H1 (cell line): ENCODE measurements around the gene MCM7. TPM values are rescaled to one million over a fixed set of nuclear protein-coding genes. Genes with fewer than 3 reads are reported as not detected.
A peak's percentile ranks its signal among the peaks of the same experiment; 100 is the strongest.

ENCODE experiments used
- CTCF ChIA-PET: fragments of 300-600 bp; sonication (Branson Sonifier 250); formaldehyde crosslinking; loops from one replicate; lab custom pipeline; 2021; ENCODE audit not compliant: partially characterized antibody; lab: Charles Lee
- POLR2A ChIA-PET: fragments of 300-600 bp; sonication (Branson Sonifier 250); formaldehyde crosslinking; loops from one replicate; lab custom pipeline; 2021; ENCODE audit warnings: inconsistent platforms; ENCODE audit not compliant: partially characterized antibody; lab: Charles Lee
- DNase-seq, 2 experiments: peaks; one replicate each; pipeline versions ENCODE4 v3.0.0 to v3.0.0-alpha.2; 2010 to 2022; ENCODE audit warnings: low spot score in 2 of 2, low read depth in 1 of 2, mixed read lengths in 1 of 2
- FAIRE-seq: peaks from 2 replicates; lab custom pipeline; 2011; peaks lifted over from hg19 to GRCh38; lab: Jason Lieb, UNC
- H2AFZ ChIP-seq: 2 replicates; pipeline ENCODE4 v1.8.1; 2012; ENCODE audit warnings: low read length, inconsistent platforms
- H2AK5ac ChIP-seq: 2 replicates; pipeline ENCODE4 v1.6.1; 2013; ENCODE audit warnings: low read depth, low read length
- H2BK120ac ChIP-seq: replicated peaks from 2 replicates; pipeline ENCODE3; 2013; ENCODE audit warnings: low read depth, low read length, inconsistent platforms
- H2BK12ac ChIP-seq: 2 replicates; pipeline ENCODE4 v1.6.1; 2013; ENCODE audit warnings: low read depth, low read length
- H2BK15ac ChIP-seq: 2 replicates; pipeline ENCODE4 v1.6.1; 2013; ENCODE audit warnings: low read length
- H2BK20ac ChIP-seq: 2 replicates; pipeline ENCODE4 v1.6.1; 2013; ENCODE audit warnings: low read length
- H2BK5ac ChIP-seq: 2 replicates; pipeline ENCODE4 v1.6.1; 2013; ENCODE audit warnings: low read depth, low read length
- H3K14ac ChIP-seq: 2 replicates; pipeline ENCODE4 v1.6.1; 2013; ENCODE audit warnings: inconsistent platforms; ENCODE audit not compliant: insufficient read length
- H3K18ac ChIP-seq: 2 replicates; pipeline ENCODE4 v1.6.1; 2013; ENCODE audit warnings: low read length; ENCODE audit errors: extremely low read depth
- H3K23ac ChIP-seq: 2 replicates; pipeline ENCODE4 v1.6.1; 2013; ENCODE audit warnings: inconsistent platforms; ENCODE audit not compliant: insufficient read length
- H3K23me2 ChIP-seq: 2 replicates; pipeline ENCODE4 v1.6.1; 2013; ENCODE audit warnings: low read depth, low read length
- H3K27ac ChIP-seq: 2 replicates; pipeline ENCODE4 v1.6.1; 2011; ENCODE audit warnings: low read depth, low read length, inconsistent platforms
- H3K27me3 ChIP-seq, 4 experiments: replicated peaks in 1 of 4; 1 replicate in 1 of 4; 2 replicates in 3 of 4; pipeline versions ENCODE4 v1.6.1 to v1.8.1; 2011 to 2013; ENCODE audit warnings: low read length in 3 of 4, mild to moderate bottlenecking in 3 of 4, inconsistent platforms in 2 of 4, mixed read lengths in 2 of 4, moderate library complexity in 1 of 4; ENCODE audit not compliant: control insufficient read depth in 3 of 4, insufficient read depth in 3 of 4; ENCODE audit errors: extremely low read depth in 1 of 4
- H3K36me3 ChIP-seq, 4 experiments: 2 replicates each; pipeline versions ENCODE4 v1.6.1 to v1.8.1; 2011 to 2013; ENCODE audit warnings: mild to moderate bottlenecking in 4 of 4, low read length in 3 of 4, moderate library complexity in 2 of 4, control low read depth in 1 of 4, inconsistent platforms in 1 of 4; ENCODE audit not compliant: insufficient read depth in 4 of 4, control insufficient read depth in 2 of 4
- H3K4ac ChIP-seq: replicated peaks from 2 replicates; pipeline ENCODE3; 2013; ENCODE audit warnings: low read length, low read depth, mixed read lengths, inconsistent platforms; ENCODE audit not compliant: insufficient read length
- H3K4me1 ChIP-seq, 4 experiments: replicated peaks in 1 of 4; 1 replicate in 1 of 4; 2 replicates in 3 of 4; pipeline versions ENCODE4 v1.6.1 to v1.8.1; 2011 to 2013; ENCODE audit warnings: low read length in 3 of 4, inconsistent platforms in 2 of 4, mixed read lengths in 1 of 4; ENCODE audit not compliant: insufficient read depth in 4 of 4, control insufficient read depth in 3 of 4
- H3K4me2 ChIP-seq, 2 experiments: 2 replicates each; pipeline versions ENCODE4 v1.6.1 to v1.8.1; 2011 to 2013; ENCODE audit warnings: low read depth in 2 of 2, low read length in 2 of 2, control low read depth in 1 of 2, inconsistent platforms in 1 of 2, mild to moderate bottlenecking in 1 of 2; ENCODE audit not compliant: insufficient read depth in 1 of 2
- H3K4me3 ChIP-seq, 4 experiments: fragments of 200-600, 300-600 bp in 1 of 4; sonication (generic), shearing (Covaris generic), sonication (Bioruptor Twin) in 1 of 4; 2 replicates each; pipeline versions ENCODE4 v1.5.1 to v1.8.1; 2011 to 2016; ENCODE audit warnings: low read length in 4 of 4, low read depth in 3 of 4, control low read depth in 2 of 4, inconsistent platforms in 2 of 4, mild to moderate bottlenecking in 2 of 4, mixed read lengths in 1 of 4, moderate library complexity in 1 of 4; ENCODE audit not compliant: insufficient read depth in 2 of 4; ENCODE audit errors: extremely low read depth in 1 of 4
- H3K56ac ChIP-seq: replicated peaks from 2 replicates; pipeline ENCODE3; 2013; ENCODE audit warnings: low read depth, mild to moderate bottlenecking, mixed read lengths, low read length, inconsistent platforms; ENCODE audit not compliant: insufficient read length
- H3K79me1 ChIP-seq: 2 replicates; pipeline ENCODE4 v1.6.1; 2013; ENCODE audit warnings: low read depth, low read length, control low read depth
- H3K79me2 ChIP-seq, 2 experiments: 2 replicates each; pipeline versions ENCODE4 v1.6.1 to v1.8.1; 2012 to 2013; ENCODE audit warnings: low read length in 2 of 2, mild to moderate bottlenecking in 2 of 2, inconsistent platforms in 1 of 2; ENCODE audit not compliant: insufficient read depth in 2 of 2, control insufficient read depth in 1 of 2
- H3K9ac ChIP-seq, 4 experiments: replicated peaks in 1 of 4; 1 replicate in 1 of 4; 2 replicates in 3 of 4; pipeline versions ENCODE4 v1.6.1 to v1.8.1; 2011 to 2013; ENCODE audit warnings: low read depth in 3 of 4, low read length in 3 of 4, control low read depth in 2 of 4, mild to moderate bottlenecking in 2 of 4, moderate library complexity in 2 of 4, inconsistent platforms in 1 of 4; ENCODE audit errors: extremely low read depth in 1 of 4
- H3K9me3 ChIP-seq, 2 experiments: 2 replicates each; pipeline versions ENCODE4 v1.6.1 to v1.8.1; 2012 to 2013; ENCODE audit warnings: mild to moderate bottlenecking in 2 of 2, moderate library complexity in 2 of 2, control low read depth in 1 of 2, inconsistent platforms in 1 of 2, low read depth in 1 of 2, low read length in 1 of 2, mixed read lengths in 1 of 2; ENCODE audit not compliant: insufficient read depth in 2 of 2
- H4K20me1 ChIP-seq, 2 experiments: replicated peaks in 1 of 2; 2 replicates each; pipeline versions ENCODE3 to v1.8.1; 2011 to 2013; ENCODE audit warnings: inconsistent platforms in 2 of 2, low read length in 2 of 2, mild to moderate bottlenecking in 1 of 2; ENCODE audit not compliant: insufficient read depth in 2 of 2, control insufficient read depth in 1 of 2
- H4K5ac ChIP-seq: 2 replicates; pipeline ENCODE4 v1.6.1; 2013; ENCODE audit warnings: low read length, low read depth, mixed read lengths, inconsistent platforms; ENCODE audit not compliant: insufficient read length
- H4K8ac ChIP-seq: 2 replicates; pipeline ENCODE4 v1.8.0; 2013; ENCODE audit warnings: mild to moderate bottlenecking, moderate library complexity, low read length, inconsistent platforms; ENCODE audit not compliant: insufficient read depth; ENCODE audit errors: extremely low read depth
- H4K91ac ChIP-seq: replicated peaks from 2 replicates; pipeline ENCODE3; 2013; ENCODE audit warnings: low read length, mixed read lengths, inconsistent platforms; ENCODE audit not compliant: insufficient read length
- POLR2A ChIP-seq, 2 experiments: IDR thresholded peaks; 1 replicate in 1 of 2; 2 replicates in 1 of 2; pipeline ENCODE4 v1.6.1; 2011; ENCODE audit warnings: low read depth in 2 of 2, low read length in 2 of 2, mild to moderate bottlenecking in 2 of 2; ENCODE audit errors: control extremely low read depth in 1 of 2
- POU5F1 ChIP-seq: IDR thresholded peaks from 2 replicates; pipeline ENCODE4 v1.6.1; 2011; ENCODE audit warnings: low read depth, mild to moderate bottlenecking, low read length, moderate library complexity
- WGBS, 2 experiments: shearing (Covaris generic) in 1 of 2; methylation state at CpG; one replicate each; pipeline versions ENCODE4 v1.1.6 to v1.1.7; 2013 to 2015; ENCODE audit warnings: low lambda C conversion rate in 2 of 2, mixed read lengths in 2 of 2, inconsistent platforms in 1 of 2, low coverage in 1 of 2, missing lambda C conversion rate in 1 of 2; ENCODE audit not compliant: insufficient replicate concordance in 2 of 2, insufficient coverage in 1 of 2, insufficient read length in 1 of 2; ENCODE audit errors: extremely low coverage in 1 of 2, missing lambda C conversion rate in 1 of 2; 5-methylcytosine and 5-hydroxymethylcytosine counted together
- polyA plus RNA-seq, 7 experiments: library from polyadenylated mRNA; depleted of rRNA in 3 of 7; stranded (reverse) in 5 of 7; unstranded in 2 of 7; fragments of >200 nt in 5 of 7; fragments of 200-250 nt in 2 of 7; gene quantifications; 1 replicate in 5 of 7; 2 replicates in 1 of 7; 4 replicates in 1 of 7; pipeline versions ENCODE4 v1.2.1 to v1.2.3, GENCODE V29; 2011 to 2013; ENCODE audit warnings: missing spikeins in 2 of 7, mixed read lengths in 2 of 7
- total RNA-seq: library from RNA; stranded (reverse); fragmentation: NEBNext Ultra II Directional; extraction: Animal tissue kit (Norgen Biotek cat#: 25700); gene quantifications from 2 replicates; pipeline ENCODE4 v1.2.1, GENCODE V29; 2021

The MCM7 gene
- total and polyA plus RNA-seq, 2 of the 8 experiments (the other 6 are each of a cell fraction or from before 2014, with no cell fraction given): 313 to 344 TPM

DNA sequence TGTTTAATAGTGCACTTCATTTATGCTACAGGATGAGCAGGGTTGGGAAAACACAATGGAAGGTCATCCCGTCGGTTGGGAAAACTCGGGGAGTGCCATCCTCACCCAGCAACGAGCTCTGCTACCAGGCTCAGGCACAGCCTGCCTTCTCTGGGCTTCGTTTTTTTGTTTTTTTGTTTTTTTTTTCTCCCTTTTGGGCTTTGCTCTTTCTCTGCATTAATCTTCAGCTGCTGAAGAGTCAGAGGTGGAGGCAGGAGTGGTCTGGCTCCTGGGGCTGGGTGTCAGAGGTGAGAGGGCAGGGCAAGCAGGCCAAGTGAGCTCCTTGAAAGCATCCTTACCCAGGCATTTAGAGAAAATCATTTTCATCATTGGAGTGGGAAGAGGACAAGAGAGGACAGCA is 31.2 kb downstream of the MCM7 start:
- Histone ChIP-seq H2BK5ac (no peak overlapping the region), H2AK5ac (no peak overlapping the region), H4K5ac (no peak overlapping the region), H3K9ac (no peak overlapping the region), H3K27ac (no peak overlapping the region), H2BK12ac (no peak overlapping the region), H3K4ac (no peak overlapping the region), H3K23me2 (no peaks in the 10 kb centered on the region), H2BK20ac (no peak overlapping the region), H2BK15ac (no peak overlapping the region), H3K4me2 (no peak overlapping the region), H3K79me1 (no peaks in the 10 kb centered on the region; the same call in none of the 2 replicates), H3K9me3 (peaks cover 57 to 58% of the 10 kb centered on the region in 2 experiments), H3K36me3 (peaks cover 49 to 74% (median 62%) of the 10 kb centered on the region in 4 experiments), H4K20me1 (no peaks in the 10 kb centered on the region), H4K91ac (no peak overlapping the region), H3K27me3 (no peaks in the 10 kb centered on the region; a peak in 1 of 7 replicates), H3K4me1 (no peaks in the 10 kb centered on the region), H2AFZ (no peak overlapping the region), H3K79me2 (no peaks in the 10 kb centered on the region), H3K18ac (no peak overlapping the region), H3K23ac (no peak overlapping the region), H3K14ac (no peak overlapping the region), H3K56ac (no peak overlapping the region), H3K4me3 (no peak overlapping the region), H4K8ac (no peak overlapping the region), H2BK120ac (no peak overlapping the region)
- ChIA-PET POLR2A (interaction anchor here (0.9 to 19.6 kb wide), 8 partner anchors 11 to 454 kb away, joined by 3 to 294 read pairs (median 6); partner anchors contain the start of genes COPS6, ZKSCAN1, ZNF3 and ZSCAN21), CTCF (interaction anchor here (0.6 to 1.1 kb wide), 3 partner anchors 12 to 141 kb away, joined by 3 to 4 read pairs (median 3); partner anchors contain the start of gene GJC3)
- TF ChIP-seq POU5F1 (no peak), POLR2A (IDR thresholded peaks at IDR 0.05; ENCODE audit: control extremely low read depth in 1 of 2, low read depth in 2 of 2, low read length in 2 of 2) (peak in 1 of 2 experiments; percentile 21; a peak in 2 of 3 replicates)
- FAIRE-seq (no peak), DNase-seq (no peak)
- WGBS, 2 experiments: 87% methylated on average over 5 of the region's 5 CpGs; no CpG with 5 or more reads in 1 of the 2 experiments
